Transverse colon (tissue), 4 donors: ENCODE measurements around the gene C16orf95.

Source experiments
- POLR2AphosphoS5 ChIP-seq, 3 donors: sonication (generic); formaldehyde crosslinking; IDR thresholded peaks; one replicate each; pipeline ENCODE4 v1.6.1; 2016; ENCODE audit warnings: antibody characterized with exemption in 3 of 3
- TF ChIP-seq, protein P1 (sequence below), 5 experiments: fragments of 200-600 bp in 3 of 5; fragments of 450-650 bp in 2 of 5; sonication (generic) in 3 of 5; IDR thresholded peaks; 1 replicate in 2 of 5; 2 replicates in 3 of 5; pipeline ENCODE4 v1.5.1; 2016 to 2017; ENCODE audit warnings: antibody characterized with exemption in 5 of 5, inconsistent platforms in 3 of 5, mild to moderate bottlenecking in 2 of 5, moderate library complexity in 1 of 5

- TF ChIP-seq POLR2AphosphoS5 (IDR thresholded peaks at IDR 0.05), result no peak
- TF ChIP-seq, protein P1, sequence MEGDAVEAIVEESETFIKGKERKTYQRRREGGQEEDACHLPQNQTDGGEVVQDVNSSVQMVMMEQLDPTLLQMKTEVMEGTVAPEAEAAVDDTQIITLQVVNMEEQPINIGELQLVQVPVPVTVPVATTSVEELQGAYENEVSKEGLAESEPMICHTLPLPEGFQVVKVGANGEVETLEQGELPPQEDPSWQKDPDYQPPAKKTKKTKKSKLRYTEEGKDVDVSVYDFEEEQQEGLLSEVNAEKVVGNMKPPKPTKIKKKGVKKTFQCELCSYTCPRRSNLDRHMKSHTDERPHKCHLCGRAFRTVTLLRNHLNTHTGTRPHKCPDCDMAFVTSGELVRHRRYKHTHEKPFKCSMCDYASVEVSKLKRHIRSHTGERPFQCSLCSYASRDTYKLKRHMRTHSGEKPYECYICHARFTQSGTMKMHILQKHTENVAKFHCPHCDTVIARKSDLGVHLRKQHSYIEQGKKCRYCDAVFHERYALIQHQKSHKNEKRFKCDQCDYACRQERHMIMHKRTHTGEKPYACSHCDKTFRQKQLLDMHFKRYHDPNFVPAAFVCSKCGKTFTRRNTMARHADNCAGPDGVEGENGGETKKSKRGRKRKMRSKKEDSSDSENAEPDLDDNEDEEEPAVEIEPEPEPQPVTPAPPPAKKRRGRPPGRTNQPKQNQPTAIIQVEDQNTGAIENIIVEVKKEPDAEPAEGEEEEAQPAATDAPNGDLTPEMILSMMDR (IDR thresholded peaks at IDR 0.05), result no peak
Measured at GRCh38 chr16:87316450-87316922, 706 bp downstream of the C16orf95 start.
